MCF 10A (cell line): ENCODE measurements around the gene SNX25. TPM values are rescaled to one million over a fixed set of nuclear protein-coding genes. Genes with fewer than 3 reads are reported as not detected.
"Not testable (repeated sequence)": the region's sequence is repeated elsewhere in the genome, so short reads cannot be mapped to it uniquely, and the experiment has no call there.

ENCODE experiments used
- BruUV-seq: library from RNA; stranded (reverse); fragments of 400-500 nt; replicated peaks from 2 replicates; lab custom pipeline; 2021; lab: Mats Ljungman, UMichigan
- CTCF ChIA-PET: fragments of 300-600 bp; sonication (Branson Sonifier 250); formaldehyde crosslinking; extraction: SDS; loops from one replicate; lab custom pipeline; 2021; ENCODE audit warnings: antibody characterized with exemption, inconsistent platforms; lab: Yijun Ruan, JAX
- POLR2A ChIA-PET: fragments of 300-600, 350-650 bp; sonication (Branson Sonifier 250); formaldehyde crosslinking; extraction: SDS; loops from one replicate; lab custom pipeline; 2020; ENCODE audit warnings: antibody characterized with exemption, inconsistent platforms; lab: Yijun Ruan, JAX
- DNase-seq: peaks from one replicate; pipeline ENCODE4 v3.0.0-alpha.2; 2018; ENCODE audit not compliant: unreplicated experiment
- H3K27ac Mint-ChIP-seq: one replicate; pipeline ENCODE4 v1.8.0; 2022; ENCODE audit warnings: mild to moderate bottlenecking, low read depth, mixed read lengths; ENCODE audit not compliant: unreplicated experiment
- H3K27me3 Mint-ChIP-seq: one replicate; pipeline ENCODE4 v1.8.0; 2022; ENCODE audit warnings: mixed read lengths; ENCODE audit not compliant: insufficient read depth, unreplicated experiment
- H3K36me3 Mint-ChIP-seq: one replicate; pipeline ENCODE4 v1.8.0; 2022; ENCODE audit warnings: mild to moderate bottlenecking, moderate library complexity, mixed read lengths; ENCODE audit not compliant: insufficient read depth, unreplicated experiment
- H3K4me1 Mint-ChIP-seq: one replicate; pipeline ENCODE4 v1.8.0; 2022; ENCODE audit warnings: mixed read lengths; ENCODE audit not compliant: insufficient read depth, unreplicated experiment
- H3K4me3 Mint-ChIP-seq: one replicate; pipeline ENCODE4 v1.8.0; 2022; ENCODE audit warnings: mild to moderate bottlenecking, moderate library complexity, mixed read lengths; ENCODE audit not compliant: unreplicated experiment
- H3K9me3 Mint-ChIP-seq: one replicate; pipeline ENCODE4 v1.8.0; 2022; ENCODE audit warnings: mixed read lengths; ENCODE audit not compliant: unreplicated experiment
- intact Hi-C: fragments of 100-400 bp; cut with micrococcal nuclease; formaldehyde crosslinking; loops from 2 replicates; pipeline ENCODE4 v1.14.1; 2022
- total RNA-seq: library from RNA; stranded (reverse); gene quantifications from 2 replicates; pipeline ENCODE4 v1.2.3, GENCODE V29; 2022
- TF ChIP-seq, protein P1 (sequence below): fragments of 200-600 bp; IDR thresholded peaks from one replicate; pipeline ENCODE4 v1.8.0; 2022; ENCODE audit warnings: antibody characterized with exemption, mild to moderate bottlenecking; ENCODE audit not compliant: unreplicated experiment

Gene SNX25
- total RNA-seq, 1 experiment from 2014 or later: 10.5 TPM

DNA sequence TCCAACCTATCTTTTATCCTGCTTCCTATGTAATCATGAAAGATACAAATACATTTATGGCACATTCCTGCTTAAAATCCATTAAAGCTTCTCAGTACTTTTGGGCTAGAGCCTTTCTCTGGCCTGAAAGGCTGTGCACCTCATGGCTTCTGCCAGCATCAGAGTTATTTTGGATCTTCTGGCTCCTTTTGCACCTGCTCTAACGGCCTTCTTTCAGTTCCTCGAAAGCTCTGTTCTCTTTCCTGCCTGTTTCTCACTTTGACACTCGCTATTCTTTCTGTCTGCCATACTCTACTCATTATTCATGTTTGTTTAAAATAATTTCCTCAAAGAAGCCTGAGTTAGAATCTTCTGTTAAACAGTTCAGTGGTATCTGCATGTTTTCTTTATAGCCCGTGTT, 100.4 kb downstream of the SNX25 start:
- H3K27ac Mint-ChIP-seq: no peak overlapping the region
- DNase-seq: no peak
- TF ChIP-seq, protein P1, sequence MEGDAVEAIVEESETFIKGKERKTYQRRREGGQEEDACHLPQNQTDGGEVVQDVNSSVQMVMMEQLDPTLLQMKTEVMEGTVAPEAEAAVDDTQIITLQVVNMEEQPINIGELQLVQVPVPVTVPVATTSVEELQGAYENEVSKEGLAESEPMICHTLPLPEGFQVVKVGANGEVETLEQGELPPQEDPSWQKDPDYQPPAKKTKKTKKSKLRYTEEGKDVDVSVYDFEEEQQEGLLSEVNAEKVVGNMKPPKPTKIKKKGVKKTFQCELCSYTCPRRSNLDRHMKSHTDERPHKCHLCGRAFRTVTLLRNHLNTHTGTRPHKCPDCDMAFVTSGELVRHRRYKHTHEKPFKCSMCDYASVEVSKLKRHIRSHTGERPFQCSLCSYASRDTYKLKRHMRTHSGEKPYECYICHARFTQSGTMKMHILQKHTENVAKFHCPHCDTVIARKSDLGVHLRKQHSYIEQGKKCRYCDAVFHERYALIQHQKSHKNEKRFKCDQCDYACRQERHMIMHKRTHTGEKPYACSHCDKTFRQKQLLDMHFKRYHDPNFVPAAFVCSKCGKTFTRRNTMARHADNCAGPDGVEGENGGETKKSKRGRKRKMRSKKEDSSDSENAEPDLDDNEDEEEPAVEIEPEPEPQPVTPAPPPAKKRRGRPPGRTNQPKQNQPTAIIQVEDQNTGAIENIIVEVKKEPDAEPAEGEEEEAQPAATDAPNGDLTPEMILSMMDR: no peak
- H3K9me3 Mint-ChIP-seq: no peaks in the 10 kb centered on the region
- no TSS peak for BruUV-seq
- H3K36me3 Mint-ChIP-seq: peaks cover 30% of the 10 kb centered on the region
- CTCF ChIA-PET: no interaction called here
- H3K4me1 Mint-ChIP-seq: peaks cover 30% of the 10 kb centered on the region
- POLR2A ChIA-PET: no interaction called here
- no peak overlapping the region for H3K4me3 Mint-ChIP-seq
- no peaks in the 10 kb centered on the region for H3K27me3 Mint-ChIP-seq
- intact Hi-C loops: loop anchor here (5.0 kb wide), 1 partner anchor 272 kb away; no protein-coding TSS in a partner anchor

DNA sequence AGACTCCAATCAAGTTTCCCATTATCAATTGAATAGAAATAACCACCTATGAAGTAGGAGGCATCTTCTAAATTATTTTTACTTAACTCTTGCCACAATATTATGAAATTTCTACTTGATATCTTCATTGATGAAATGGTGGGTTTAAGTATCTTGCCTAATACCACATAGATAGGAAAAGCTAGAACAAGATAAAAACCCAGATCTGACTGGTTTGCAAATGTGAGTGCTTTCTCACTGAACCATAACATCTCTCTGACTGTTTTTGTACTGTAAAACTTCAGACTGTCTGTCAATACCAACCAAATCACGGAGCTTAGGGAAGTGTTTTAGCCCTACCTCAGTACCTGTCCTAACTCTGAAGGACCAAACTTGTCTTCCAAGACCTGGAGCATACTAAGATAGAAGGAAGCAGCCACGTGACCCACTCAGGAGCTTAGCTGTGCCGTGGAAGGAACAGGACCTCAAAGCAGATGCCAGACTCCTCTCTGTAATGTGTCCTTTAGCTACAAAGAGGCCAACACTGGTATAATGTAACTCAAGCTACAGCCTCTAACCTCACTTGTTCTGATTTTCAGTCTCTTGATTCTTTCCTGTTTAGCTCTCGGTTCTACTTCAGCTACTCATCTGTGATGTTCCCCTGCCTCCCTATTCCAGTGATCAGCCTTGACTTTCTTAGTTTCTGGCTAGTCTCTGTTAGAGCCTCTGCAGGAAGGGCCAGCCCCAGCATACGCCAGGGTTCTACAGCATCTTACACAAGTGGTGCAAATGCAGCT, 101.9 kb downstream of the SNX25 start:
- no peaks in the 10 kb centered on the region for H3K9me3 Mint-ChIP-seq
- DNase-seq: no peak
- ChIA-PET CTCF (interaction anchor here (0.6 to 0.7 kb wide), 2 partner anchors 12 to 1115 kb away, joined by 3 read pairs; no protein-coding TSS in a partner anchor), POLR2A (interaction anchor here (0.6 to 0.7 kb wide), 2 partner anchors 108 to 740 kb away, joined by 3 read pairs; no protein-coding TSS in a partner anchor)
- no peaks in the 10 kb centered on the region for H3K27me3 Mint-ChIP-seq
- TF ChIP-seq, protein P1: no peak
- no peak overlapping the region for H3K4me3 Mint-ChIP-seq
- H3K27ac Mint-ChIP-seq: no peak overlapping the region
- BruUV-seq: no TSS peak
- H3K4me1 Mint-ChIP-seq: peaks cover 18% of the 10 kb centered on the region
- peaks cover 34% of the 10 kb centered on the region for H3K36me3 Mint-ChIP-seq
- intact Hi-C loops: no loop called here

DNA sequence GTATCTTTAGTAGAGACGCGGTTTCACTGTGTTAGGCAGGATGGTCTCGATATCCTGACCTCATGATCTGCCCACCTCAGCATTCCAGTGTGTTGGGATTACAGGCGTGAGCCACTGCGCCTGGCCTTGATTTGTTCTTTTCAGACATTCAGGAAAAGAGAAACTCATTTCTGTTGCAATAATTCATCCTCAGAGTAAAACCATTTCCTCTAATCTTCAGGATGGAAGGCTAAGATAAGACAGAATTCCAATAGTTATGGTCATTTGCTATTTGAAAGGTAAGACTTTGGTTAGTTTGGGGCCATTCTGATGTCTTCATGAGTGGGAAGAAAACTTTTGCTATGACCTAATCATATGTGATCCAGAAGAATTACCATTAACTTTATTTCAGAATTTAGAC, 103.3 kb downstream of the SNX25 start:
- no TSS peak for BruUV-seq
- CTCF ChIA-PET: no interaction called here
- Mint-ChIP-seq H3K9me3 (no peaks in the 10 kb centered on the region), H3K27me3 (no peaks in the 10 kb centered on the region), H3K4me1 (peaks cover 7% of the 10 kb centered on the region), H3K4me3 (no peak overlapping the region), H3K27ac (no peak overlapping the region), H3K36me3 (peaks cover 34% of the 10 kb centered on the region)
- DNase-seq: no peak
- POLR2A ChIA-PET: no interaction called here
- intact Hi-C loops: no loop called here
- TF ChIP-seq, protein P1: no peak

DNA sequence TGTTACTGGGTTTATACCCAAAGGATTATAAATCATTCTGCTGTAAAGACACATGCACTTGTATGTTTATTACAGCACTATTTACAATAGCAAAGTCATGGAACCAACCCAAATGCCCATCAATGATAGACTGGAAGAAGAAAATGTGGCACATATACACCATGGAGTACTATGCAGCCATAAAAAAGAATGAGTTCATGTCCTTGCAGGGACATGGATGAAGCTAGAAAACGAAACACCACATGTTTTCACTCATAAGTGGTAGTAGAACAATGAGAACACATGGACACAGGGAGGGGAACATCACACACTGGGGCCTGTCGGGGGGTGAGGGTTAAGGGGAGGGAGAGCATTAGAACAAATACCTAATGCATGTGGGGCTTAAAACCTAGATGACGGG, 108.1 kb downstream of the SNX25 start:
- CTCF ChIA-PET, H3K27ac Mint-ChIP-seq, intact Hi-C loops, H3K4me1 Mint-ChIP-seq, H3K27me3 Mint-ChIP-seq, H3K4me3 Mint-ChIP-seq, POLR2A ChIA-PET, H3K9me3 Mint-ChIP-seq, BruUV-seq, DNase-seq: not testable (repeated sequence)
- H3K36me3 Mint-ChIP-seq: peaks cover 37% of the 10 kb centered on the region
